IMR-90 (cell line): ENCODE data around the gene KCNMA1. TPM values are rescaled to one million over a fixed set of nuclear protein-coding genes. Genes with fewer than 3 reads are reported as not detected.

Experiments
- ATAC-seq: fragments of 200-7000 bp; cut with Tn5 transposase; 2 replicates; pipeline ENCODE4 v1.9.1; 2020; ENCODE audit warnings: low read depth, mild to moderate bottlenecking, moderate library complexity
- BruUV-seq: library from RNA; stranded (reverse); fragments of 400-500 nt; replicated peaks from 2 replicates; lab custom pipeline; 2021; lab: Mats Ljungman, UMichigan
- CTCF ChIA-PET: fragments of 300-600 bp; formaldehyde crosslinking; extraction: SDS; loops from one replicate; lab custom pipeline; 2021; ENCODE audit warnings: antibody characterized with exemption; lab: Yijun Ruan, JAX
- POLR2A ChIA-PET: fragments of 300-600 bp; sonication (Branson Sonifier 250); formaldehyde crosslinking; loops from one replicate; lab custom pipeline; 2022; ENCODE audit warnings: antibody characterized with exemption; ENCODE audit not compliant: unreplicated experiment; lab: Charles Lee
- DNase-seq: peaks from one replicate; pipeline ENCODE4 v3.0.0; 2013
- H2AFZ ChIP-seq: replicated peaks from 2 replicates; pipeline ENCODE3; 2013; ENCODE audit warnings: low read length, mild to moderate bottlenecking; ENCODE audit not compliant: poor library complexity
- H2AK5ac ChIP-seq: 2 replicates; pipeline ENCODE4 v1.6.1; 2013; ENCODE audit warnings: low read depth, low read length, inconsistent platforms
- H2AK9ac ChIP-seq: replicated peaks from 2 replicates; pipeline ENCODE3; 2013; ENCODE audit warnings: mild to moderate bottlenecking, low read depth, low read length, moderate library complexity; ENCODE audit not compliant: poor library complexity
- H2BK120ac ChIP-seq: 2 replicates; pipeline ENCODE4 v1.6.1; 2013; ENCODE audit warnings: low read depth, low read length, inconsistent platforms
- H2BK15ac ChIP-seq: 3 replicates; pipeline ENCODE4 v1.6.1; 2013; ENCODE audit warnings: low read depth, low read length, inconsistent platforms
- H2BK20ac ChIP-seq: 2 replicates; pipeline ENCODE4 v1.6.1; 2013; ENCODE audit warnings: low read depth, mild to moderate bottlenecking, inconsistent platforms, low read length, moderate library complexity
- H2BK5ac ChIP-seq: 2 replicates; pipeline ENCODE4 v1.6.1; 2013; ENCODE audit warnings: mild to moderate bottlenecking, low read depth, low read length, inconsistent platforms; ENCODE audit not compliant: poor library complexity, severe bottlenecking
- H3K14ac ChIP-seq: replicated peaks from 2 replicates; pipeline ENCODE4 v1.6.1; 2013; ENCODE audit warnings: low read depth, low read length, inconsistent platforms
- H3K18ac ChIP-seq: 2 replicates; pipeline ENCODE4 v1.6.1; 2013; ENCODE audit warnings: low read depth, low read length, control low read depth
- H3K23ac ChIP-seq: 2 replicates; pipeline ENCODE4 v1.6.1; 2013; ENCODE audit warnings: low read depth, low read length, inconsistent platforms
- H3K27ac ChIP-seq: 2 replicates; pipeline ENCODE4 v1.5.1; 2013; ENCODE audit warnings: mild to moderate bottlenecking, control low read depth, low read length; ENCODE audit not compliant: insufficient read depth
- H3K27me3 ChIP-seq: 2 replicates; pipeline ENCODE4 v1.6.1; 2013; ENCODE audit warnings: low read length; ENCODE audit not compliant: control insufficient read depth, insufficient read depth
- H3K36me3 ChIP-seq: 2 replicates; pipeline ENCODE4 v1.6.1; 2013; ENCODE audit warnings: low read length, mixed read lengths; ENCODE audit not compliant: control insufficient read depth, insufficient read depth
- H3K4ac ChIP-seq: 2 replicates; pipeline ENCODE4 v1.6.1; 2013; ENCODE audit warnings: low read depth, low read length, inconsistent platforms
- H3K4me1 ChIP-seq: 2 replicates; pipeline ENCODE4 v1.6.1; 2013; ENCODE audit warnings: low read length, mixed read lengths; ENCODE audit not compliant: control insufficient read depth, insufficient read depth
- H3K4me2 ChIP-seq: 2 replicates; pipeline ENCODE4 v1.6.1; 2013; ENCODE audit warnings: low read depth, mild to moderate bottlenecking, control low read depth, low read length, moderate library complexity
- H3K4me3 ChIP-seq: 2 replicates; pipeline ENCODE4 v1.5.1; 2013; ENCODE audit warnings: low read depth, mild to moderate bottlenecking, control low read depth, low read length, moderate library complexity; ENCODE audit not compliant: insufficient read depth
- H3K56ac ChIP-seq: 2 replicates; pipeline ENCODE4 v1.6.1; 2013; ENCODE audit warnings: low read length, inconsistent platforms; ENCODE audit not compliant: insufficient read depth; ENCODE audit errors: extremely low read depth
- H3K79me1 ChIP-seq, 2 experiments: 2 replicates each; pipeline ENCODE4 v1.6.1; 2013; ENCODE audit warnings: low read length in 2 of 2, inconsistent platforms in 1 of 2, low read depth in 1 of 2
- H3K9ac ChIP-seq: 2 replicates; pipeline ENCODE4 v1.6.1; 2013; ENCODE audit warnings: low read depth, low read length, control low read depth
- H3K9me1 ChIP-seq: 2 replicates; pipeline ENCODE4 v1.6.1; 2013; ENCODE audit warnings: low read length, inconsistent platforms; ENCODE audit not compliant: insufficient read depth
- H3K9me3 ChIP-seq: 2 replicates; pipeline ENCODE4 v1.6.1; 2013; ENCODE audit warnings: low read length; ENCODE audit not compliant: control insufficient read depth, insufficient read depth
- H4K20me1 ChIP-seq: 2 replicates; pipeline ENCODE4 v1.6.1; 2013; ENCODE audit warnings: low read length, inconsistent platforms; ENCODE audit not compliant: insufficient read depth
- H4K5ac ChIP-seq: 2 replicates; pipeline ENCODE4 v1.6.1; 2013; ENCODE audit warnings: mild to moderate bottlenecking, low read depth, low read length, control low read depth
- H4K8ac ChIP-seq, 2 experiments: 2 replicates each; pipeline ENCODE4 v1.6.1; 2013; ENCODE audit warnings: low read depth in 2 of 2, low read length in 2 of 2, control low read depth in 1 of 2, inconsistent platforms in 1 of 2
- H4K91ac ChIP-seq: 2 replicates; pipeline ENCODE4 v1.6.1; 2013; ENCODE audit warnings: low read depth, low read length, inconsistent platforms; ENCODE audit not compliant: insufficient read depth
- BHLHE40 ChIP-seq: fragments of 150-350 bp; IDR thresholded peaks from 2 replicates; pipeline ENCODE4 v1.6.1; 2016; ENCODE audit warnings: mild to moderate bottlenecking, low read depth, low read length
- CEBPB ChIP-seq: IDR thresholded peaks from 2 replicates; pipeline ENCODE4 v1.6.1; 2012; ENCODE audit warnings: low read depth, low read length, improper control_type of control experiment
- CHD1 ChIP-seq: IDR thresholded peaks from 2 replicates; pipeline ENCODE4 v1.6.1; 2012; ENCODE audit warnings: low read depth, low read length, improper control_type of control experiment
- FOS ChIP-seq: fragments of 150-350 bp; IDR thresholded peaks from 2 replicates; pipeline ENCODE4 v1.6.1; 2016; ENCODE audit warnings: low read depth, low read length
- MAFK ChIP-seq: IDR thresholded peaks from 2 replicates; pipeline ENCODE4 v1.6.1; 2012; ENCODE audit warnings: low read depth, low read length, improper control_type of control experiment
- MAZ ChIP-seq: IDR thresholded peaks from 2 replicates; pipeline ENCODE4 v1.6.1; 2012; ENCODE audit warnings: low read depth, mild to moderate bottlenecking, low read length, improper control_type of control experiment, moderate library complexity, borderline replicate concordance
- MXI1 ChIP-seq: IDR thresholded peaks from 2 replicates; pipeline ENCODE4 v1.6.1; 2012; ENCODE audit warnings: low read depth, mild to moderate bottlenecking, low read length, moderate library complexity, borderline replicate concordance
- POLR2A ChIP-seq: IDR thresholded peaks from 2 replicates; pipeline ENCODE4 v1.6.1; 2012; ENCODE audit warnings: mild to moderate bottlenecking, low read depth, low read length
- RAD21 ChIP-seq: IDR thresholded peaks from 2 replicates; pipeline ENCODE4 v1.6.1; 2012; ENCODE audit warnings: low read length, improper control_type of control experiment
- RFX5 ChIP-seq: IDR thresholded peaks from 2 replicates; pipeline ENCODE4 v1.8.0; 2012; ENCODE audit warnings: low read depth, mild to moderate bottlenecking, low read length, moderate library complexity
- WGBS, 2 experiments: methylation state at CpG; one replicate each; pipeline versions ENCODE4 v1.1.5 to v1.1.7; 2013; ENCODE audit warnings: missing lambda C conversion rate in 2 of 2; ENCODE audit not compliant: insufficient read length in 1 of 2; ENCODE audit errors: extremely low coverage in 2 of 2; 5-methylcytosine and 5-hydroxymethylcytosine counted together
- dilution Hi-C: fragments of 300-500 bp; cut with HindIII; formaldehyde crosslinking; loops from one replicate; pipeline ENCODE4 v1.14.3; 2018; ENCODE audit warnings: low sequenced_read_pairs; ENCODE audit not compliant: unreplicated experiment
- in situ Hi-C: fragments of 300-500 bp; cut with MboI; formaldehyde crosslinking; loops from 3 replicates; pipeline ENCODE4 v1.14.3; 2019; ENCODE audit warnings: low sequenced_read_pairs, inconsistent platforms, mixed read lengths
- intact Hi-C: fragments of 100-400 bp; cut with micrococcal nuclease; formaldehyde crosslinking; loops from 2 replicates; pipeline ENCODE4 v1.10.0; 2022
- polyA plus RNA-seq, 3 experiments: library from polyadenylated mRNA; depleted of rRNA; stranded (reverse); fragments of >200 nt; gene quantifications; 2 replicates each; pipeline ENCODE4 v1.2.3, GENCODE V29; 2012; ENCODE audit warnings: low replicate concordance in 1 of 3
- total RNA-seq: library from RNA; depleted of rRNA; stranded (reverse); fragments of >200 nt; gene quantifications from 2 replicates; pipeline ENCODE4 v1.2.3, GENCODE V29; 2012
- TF ChIP-seq, protein P1 (sequence below): fragments of 150-350 bp; IDR thresholded peaks from 2 replicates; pipeline ENCODE4 v1.6.1; 2016; ENCODE audit warnings: low read depth, mild to moderate bottlenecking, low read length, moderate library complexity, borderline replicate concordance
- TF ChIP-seq, protein P2 (sequence below): fragments of 150-350 bp; IDR thresholded peaks from 2 replicates; pipeline ENCODE4 v1.6.1; 2017; ENCODE audit warnings: mild to moderate bottlenecking, antibody characterized with exemption, low read length, low read depth

Gene KCNMA1
- total and polyA plus RNA-seq, 2 of the 4 experiments (the other 2 are of a cell fraction) = 25.6 to 29.6 TPM

GRCh38 chr10:77506517-77507200 lies 130.9 kb downstream of the KCNMA1 start:
- dilution Hi-C loops = no loop called here
- Histone ChIP-seq H4K8ac (peak overlapping the region; percentile 73 to 77; a peak in 3 of 4 replicates), H2BK20ac (peak overlapping the region; percentile 95), H4K20me1 (peaks cover 3% of the 10 kb centered on the region; the same call in 1 of the 2 replicates), H3K9me3 (no peaks in the 10 kb centered on the region), H2AK5ac (peak overlapping the region; percentile 34), H2AK9ac (peak overlapping the region; percentile 18), H2BK5ac (peak overlapping the region; percentile 97), H3K36me3 (no peaks in the 10 kb centered on the region), H4K91ac (peak overlapping the region; percentile 94), H3K23ac (peak overlapping the region; percentile 85), H4K5ac (peak overlapping the region; percentile 79; the same call in 1 of the 2 replicates), H3K9ac (no peak overlapping the region; the same call in 1 of the 2 replicates), H3K9me1 (peaks cover 40% of the 10 kb centered on the region), H3K56ac (peak overlapping the region; percentile 66), H3K79me1 (peaks cover 2 to 43% of the 10 kb centered on the region in 2 experiments; a peak in 3 of 4 replicates), H3K4me2 (peak overlapping the region; percentile 11; the same call in 1 of the 2 replicates), H3K27ac (peak overlapping the region; percentile 57; the same call in 1 of the 2 replicates), H2BK120ac (peak overlapping the region; percentile 91), H3K14ac (peak overlapping the region; percentile 72), H3K4me3 (no peak overlapping the region), H3K4me1 (peaks cover 33% of the 10 kb centered on the region), H3K27me3 (no peaks in the 10 kb centered on the region), H3K18ac (peak overlapping the region; percentile 67; the same call in 1 of the 2 replicates), H2AFZ (no peak overlapping the region), H3K4ac (peak overlapping the region; percentile 87), H2BK15ac (peak overlapping the region; percentile 97)
- intact Hi-C loops = loop anchor here (5.0 to 10.0 kb wide), 2 partner anchors 131 to 252 kb away; partner anchors contain the start of gene KCNMA1
- CTCF ChIA-PET = interaction anchor here (0.8 to 1.7 kb wide), 4 partner anchors 9 to 69 kb away, joined by 3 to 7 read pairs (median 4); no protein-coding TSS in a partner anchor
- POLR2A ChIA-PET = no interaction called here
- ATAC-seq = no peak; the same call in 1 of the 2 replicates
- 30 to 60% methylated on average over 1 to 2 of the region's 3 CpGs for WGBS, 2 experiments
- in situ Hi-C loops = no loop called here
- BruUV-seq = no TSS peak
- peak; percentile 23 for DNase-seq
- TF ChIP-seq FOS = no peak
- TF ChIP-seq, protein P1, sequence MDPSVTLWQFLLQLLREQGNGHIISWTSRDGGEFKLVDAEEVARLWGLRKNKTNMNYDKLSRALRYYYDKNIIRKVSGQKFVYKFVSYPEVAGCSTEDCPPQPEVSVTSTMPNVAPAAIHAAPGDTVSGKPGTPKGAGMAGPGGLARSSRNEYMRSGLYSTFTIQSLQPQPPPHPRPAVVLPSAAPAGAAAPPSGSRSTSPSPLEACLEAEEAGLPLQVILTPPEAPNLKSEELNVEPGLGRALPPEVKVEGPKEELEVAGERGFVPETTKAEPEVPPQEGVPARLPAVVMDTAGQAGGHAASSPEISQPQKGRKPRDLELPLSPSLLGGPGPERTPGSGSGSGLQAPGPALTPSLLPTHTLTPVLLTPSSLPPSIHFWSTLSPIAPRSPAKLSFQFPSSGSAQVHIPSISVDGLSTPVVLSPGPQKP = no peak
- no peak for TF ChIP-seq POLR2A
- no peak for TF ChIP-seq CHD1
- no peak for TF ChIP-seq RAD21
- TF ChIP-seq MAFK = no peak
- no peak for TF ChIP-seq BHLHE40
- no peak for TF ChIP-seq CEBPB
- TF ChIP-seq MAZ = no peak
- no peak for TF ChIP-seq MXI1
- TF ChIP-seq RFX5 = no peak
- TF ChIP-seq, protein P2, sequence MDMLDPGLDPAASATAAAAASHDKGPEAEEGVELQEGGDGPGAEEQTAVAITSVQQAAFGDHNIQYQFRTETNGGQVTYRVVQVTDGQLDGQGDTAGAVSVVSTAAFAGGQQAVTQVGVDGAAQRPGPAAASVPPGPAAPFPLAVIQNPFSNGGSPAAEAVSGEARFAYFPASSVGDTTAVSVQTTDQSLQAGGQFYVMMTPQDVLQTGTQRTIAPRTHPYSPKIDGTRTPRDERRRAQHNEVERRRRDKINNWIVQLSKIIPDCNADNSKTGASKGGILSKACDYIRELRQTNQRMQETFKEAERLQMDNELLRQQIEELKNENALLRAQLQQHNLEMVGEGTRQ = no peak
